ENCODE results near the gene BPI.
"Not testable (repeated sequence)": the region's sequence is repeated elsewhere in the genome, so short reads cannot be mapped to it uniquely, and the experiment has no call there.

The BPI gene

DNA sequence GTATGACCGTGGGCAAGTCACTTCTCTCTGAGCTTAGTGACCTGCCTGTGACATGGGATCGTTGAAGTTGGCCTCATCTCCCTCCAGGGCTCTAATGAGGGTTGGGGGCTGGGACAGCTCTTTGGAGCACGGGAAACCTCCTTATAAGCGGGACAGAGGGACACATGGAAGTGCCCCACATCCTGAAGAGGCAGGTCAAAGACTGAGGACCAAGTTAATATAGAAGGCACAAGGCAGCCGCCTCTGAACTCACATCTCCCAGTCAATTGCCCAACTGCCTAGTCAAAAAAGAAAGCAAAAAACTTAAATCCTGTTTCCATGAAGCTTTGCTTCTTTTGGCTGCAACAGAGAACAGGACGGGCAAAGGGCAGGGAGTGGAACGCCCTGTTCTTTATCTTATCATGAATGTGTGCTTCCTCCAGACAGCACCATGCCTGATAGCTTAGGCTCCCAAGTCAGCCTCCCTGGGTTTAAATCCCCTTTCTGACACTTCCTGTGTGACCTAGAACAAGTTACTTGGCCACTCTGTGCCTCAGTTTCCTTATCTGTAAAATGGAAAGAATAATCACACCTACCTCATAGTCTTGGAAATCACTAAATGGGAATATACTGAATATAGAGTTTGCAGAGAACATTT lies 69.4 kb downstream of the BPI start:
- Mint-ChIP-seq H3K4me3 (no peak overlapping the region), H3K27me3 (peaks cover 4% of the 10 kb centered on the region), H3K9me3 (no peaks in the 10 kb centered on the region), H3K4me1 (ENCODE audit: low read depth) (no peaks in the 10 kb centered on the region), H3K27ac (no peak overlapping the region), H3K36me3 (ENCODE audit: low read depth) (no peaks in the 10 kb centered on the region)

DNA sequence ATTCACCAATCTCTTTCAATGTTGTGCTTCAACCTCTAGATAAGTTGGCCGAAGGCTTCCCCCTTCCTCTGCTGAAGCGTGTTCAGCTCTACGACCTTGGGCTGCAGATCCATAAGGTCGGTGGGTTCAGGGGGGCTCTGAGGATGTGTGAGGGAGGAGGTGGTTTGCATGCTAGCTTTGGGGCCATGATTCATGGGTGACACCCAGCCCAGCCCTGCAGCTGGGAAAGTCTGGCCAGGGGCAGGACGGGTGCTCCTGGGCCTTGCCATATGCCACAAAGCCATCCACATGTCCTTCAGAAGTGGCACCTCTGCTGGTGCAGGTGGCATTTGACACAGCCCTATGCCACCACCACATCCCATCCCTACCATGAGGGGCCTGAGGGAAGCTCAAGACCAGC lies 69.9 kb downstream of the BPI start:
- H3K4me1 Mint-ChIP-seq (ENCODE audit: low read depth), result no peaks in the 10 kb centered on the region
- no peak overlapping the region for H3K4me3 Mint-ChIP-seq
- no peak overlapping the region for H3K27ac Mint-ChIP-seq
- no peaks in the 10 kb centered on the region for H3K36me3 Mint-ChIP-seq (ENCODE audit: low read depth)
- H3K27me3 Mint-ChIP-seq, result peaks cover 4% of the 10 kb centered on the region
- H3K9me3 Mint-ChIP-seq, result no peaks in the 10 kb centered on the region

DNA sequence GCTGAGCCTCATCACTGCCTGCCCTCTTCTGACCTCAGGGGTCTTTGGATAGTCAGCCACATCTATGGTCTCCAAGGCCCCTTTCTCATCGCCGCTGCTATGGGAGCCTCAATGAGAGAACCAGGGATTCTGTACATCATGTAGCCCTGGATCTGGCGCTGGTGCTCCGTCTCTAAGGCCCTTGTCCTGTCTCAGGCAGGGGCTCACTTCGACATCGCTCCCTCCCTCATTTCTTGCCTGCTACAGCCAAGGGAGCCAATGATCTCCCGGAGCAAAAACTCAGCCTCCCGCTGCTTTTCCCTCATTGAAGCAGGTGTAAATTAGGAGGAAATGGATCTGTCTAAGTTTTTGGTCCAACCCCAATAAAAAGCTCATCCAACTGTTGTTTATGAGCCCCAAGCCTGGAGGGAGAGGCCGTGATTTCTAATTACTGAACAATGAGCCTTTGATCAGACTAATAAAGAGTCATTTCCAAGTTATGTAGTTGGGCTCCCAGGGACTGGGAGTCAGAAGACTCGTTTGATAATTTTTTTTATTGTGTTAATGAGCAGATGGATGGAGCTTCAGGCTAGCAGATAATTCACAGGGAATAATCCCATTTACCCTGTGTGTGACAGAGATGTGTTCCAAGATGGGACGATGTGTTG lies 73.2 kb downstream of the BPI start:
- Mint-ChIP-seq H3K36me3 (ENCODE audit: low read depth) (no peaks in the 10 kb centered on the region), H3K4me3 (no peak overlapping the region), H3K27ac (no peak overlapping the region), H3K27me3 (peaks cover 6% of the 10 kb centered on the region), H3K4me1 (ENCODE audit: low read depth) (no peaks in the 10 kb centered on the region), H3K9me3 (no peaks in the 10 kb centered on the region)

DNA sequence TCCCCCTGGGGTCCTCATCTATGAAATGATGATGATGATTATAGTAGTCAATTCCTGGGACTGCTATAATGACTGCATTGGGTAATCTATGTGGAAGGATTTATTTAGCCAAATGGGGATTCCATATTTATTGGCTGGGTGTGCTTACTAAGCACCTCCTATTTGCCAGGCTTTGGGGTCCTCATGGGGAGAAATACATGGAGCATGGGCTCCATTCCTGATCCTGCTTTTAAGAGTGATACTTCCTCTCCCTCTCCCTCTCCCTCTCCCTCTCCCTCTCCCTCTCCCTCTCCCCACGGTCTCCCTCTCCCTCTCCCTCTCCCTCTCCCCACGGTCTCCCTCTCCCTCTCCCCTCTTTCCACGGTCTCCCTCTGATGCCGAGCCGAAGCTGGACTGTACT lies 73.9 kb downstream of the BPI start:
- not testable (repeated sequence) for H3K36me3 Mint-ChIP-seq (ENCODE audit: low read depth); H3K9me3 Mint-ChIP-seq; H3K4me3 Mint-ChIP-seq; H3K4me1 Mint-ChIP-seq (ENCODE audit: low read depth); H3K27ac Mint-ChIP-seq
- H3K27me3 Mint-ChIP-seq, result peaks cover 13% of the 10 kb centered on the region

DNA sequence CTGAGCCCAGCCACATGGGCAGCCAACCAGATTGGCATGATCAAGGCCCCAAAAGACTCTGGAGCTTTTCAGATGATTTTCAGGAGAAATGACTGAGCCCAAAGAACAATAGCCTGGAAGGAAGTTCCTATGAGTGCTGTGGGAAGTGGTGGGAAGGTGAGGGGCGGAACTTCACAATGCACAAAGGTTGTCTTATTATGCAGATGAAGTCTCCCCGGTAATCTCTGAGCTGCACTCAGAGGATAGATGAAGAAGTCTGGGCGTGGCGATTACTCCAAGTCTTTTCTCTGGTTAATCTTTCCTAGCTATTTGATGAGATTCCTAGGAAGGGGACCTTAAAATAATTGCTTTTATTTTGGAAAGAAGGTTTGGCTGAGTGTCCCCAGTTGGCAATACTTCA lies 79.2 kb downstream of the BPI start:
- H3K4me3 Mint-ChIP-seq, result no peak overlapping the region
- H3K36me3 Mint-ChIP-seq (ENCODE audit: low read depth), result no peaks in the 10 kb centered on the region
- peaks cover 15% of the 10 kb centered on the region for H3K27me3 Mint-ChIP-seq
- H3K27ac Mint-ChIP-seq, result no peak overlapping the region
- H3K4me1 Mint-ChIP-seq (ENCODE audit: low read depth), result no peaks in the 10 kb centered on the region
- H3K9me3 Mint-ChIP-seq, result no peaks in the 10 kb centered on the region

DNA sequence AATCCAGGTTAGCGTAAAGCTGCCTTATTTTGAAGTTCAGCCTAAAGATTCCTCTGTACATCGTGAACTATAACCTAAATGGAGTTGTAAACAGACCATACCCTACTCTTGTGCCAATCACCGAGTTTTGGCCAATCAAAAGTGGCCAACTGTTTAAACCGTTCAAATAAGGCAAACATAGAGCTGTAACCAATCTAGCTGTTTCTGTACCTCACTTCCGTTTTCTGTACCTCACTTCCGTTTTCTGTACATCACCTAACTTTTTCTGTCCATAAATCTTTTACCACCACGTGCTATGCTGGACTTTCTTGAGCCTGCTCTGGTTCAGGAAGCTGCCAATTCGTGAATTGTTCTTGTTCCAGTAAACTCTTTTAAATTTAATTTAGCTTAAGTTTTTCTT lies 82.0 kb downstream of the BPI start:
- Mint-ChIP-seq H3K4me3 (no peak overlapping the region), H3K36me3 (ENCODE audit: low read depth) (no peaks in the 10 kb centered on the region), H3K27ac (no peak overlapping the region), H3K9me3 (no peaks in the 10 kb centered on the region), H3K27me3 (peaks cover 23% of the 10 kb centered on the region), H3K4me1 (ENCODE audit: low read depth) (no peaks in the 10 kb centered on the region)

DNA sequence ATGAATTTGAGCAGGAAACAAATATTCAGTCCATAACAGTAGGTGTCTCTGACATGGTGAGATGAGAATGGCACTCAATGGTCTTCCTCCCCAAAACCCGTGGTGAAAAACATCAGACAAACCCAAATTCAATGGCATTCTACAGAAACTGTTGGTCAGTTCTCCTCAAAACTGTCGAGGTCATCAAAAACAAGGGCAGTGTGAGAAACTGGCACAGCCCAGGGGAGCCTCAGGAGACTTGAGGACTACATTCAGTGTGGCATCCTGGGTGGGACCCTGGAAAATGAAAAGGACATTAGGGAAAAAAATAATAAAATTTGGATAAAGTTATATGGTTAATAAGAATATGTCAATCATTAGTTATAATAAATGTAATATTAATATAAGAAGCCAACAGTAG lies 82.9 kb downstream of the BPI start:
- H3K36me3 Mint-ChIP-seq (ENCODE audit: low read depth), result no peaks in the 10 kb centered on the region
- no peak overlapping the region for H3K4me3 Mint-ChIP-seq
- peaks cover 23% of the 10 kb centered on the region for H3K27me3 Mint-ChIP-seq
- H3K27ac Mint-ChIP-seq, result no peak overlapping the region
- no peaks in the 10 kb centered on the region for H3K4me1 Mint-ChIP-seq (ENCODE audit: low read depth)
- H3K9me3 Mint-ChIP-seq, result no peaks in the 10 kb centered on the region

Measured in stimulated activated naive CD8-positive, alpha-beta T cell treated with anti-CD3 and anti-CD28 coated beads, Interleukin-15, Interleukin-2, amounts not matched to agents 100 ng/mL and 50 ng/mL, for 24 hours (primary cell).